GM23338 (cell line): Measurements from ENCODE around the gene CHMP6. TPM values are rescaled to one million over a fixed set of nuclear protein-coding genes. Genes with fewer than 3 reads are reported as not detected.

Source experiments
- ATAC-seq: fragments of 200-7000 bp; cut with Tn5 transposase; 3 replicates; pipeline ENCODE4 v1.9.1; 2020
- DNase-seq: peaks from one replicate; pipeline ENCODE4 v3.0.0-alpha.2; 2015; ENCODE audit warnings: low spot score
- H2AFZ ChIP-seq: fragments of 200-600 bp; sonication (generic); 2 replicates; pipeline ENCODE4 v1.8.0; 2016; ENCODE audit warnings: antibody characterized with exemption, mild to moderate bottlenecking, moderate library complexity
- H3F3A ChIP-seq: fragments of 200-600 bp; sonication (generic); replicated peaks from 2 replicates; pipeline ENCODE4 v1.8.0; 2017; ENCODE audit warnings: antibody characterized with exemption, mixed run types, low read depth
- H3K27ac ChIP-seq: fragments of 200-600 bp; sonication (generic); 2 replicates; pipeline ENCODE4 v1.6.1; 2016; ENCODE audit warnings: low read depth
- H3K27me3 ChIP-seq: fragments of 200-600 bp; sonication (generic); 2 replicates; pipeline ENCODE4 v1.8.0; 2016; ENCODE audit warnings: mild to moderate bottlenecking, mixed run types, moderate library complexity; ENCODE audit not compliant: insufficient read depth
- H3K36me3 ChIP-seq: fragments of 200-600 bp; sonication (generic); 2 replicates; pipeline ENCODE4 v1.8.0; 2016; ENCODE audit warnings: mild to moderate bottlenecking; ENCODE audit not compliant: insufficient read depth
- H3K4me1 ChIP-seq: fragments of 200-600 bp; sonication (generic); 2 replicates; pipeline ENCODE4 v1.8.0; 2016; ENCODE audit warnings: mild to moderate bottlenecking, moderate library complexity; ENCODE audit not compliant: insufficient read depth
- H3K4me2 ChIP-seq: fragments of 200-600 bp; sonication (generic); 2 replicates; pipeline ENCODE4 v1.7.1; 2017; ENCODE audit warnings: mixed run types
- H3K4me3 ChIP-seq: fragments of 200-600 bp; sonication (generic); 2 replicates; pipeline ENCODE4 v1.6.1; 2016; ENCODE audit warnings: mixed run types
- H3K79me2 ChIP-seq: fragments of 200-600 bp; sonication (generic); replicated peaks from 2 replicates; pipeline ENCODE4 v1.8.0; 2017; ENCODE audit warnings: mild to moderate bottlenecking; ENCODE audit not compliant: insufficient read depth
- H3K9me2 ChIP-seq: fragments of 200-600 bp; sonication (generic); 2 replicates; pipeline ENCODE4 v1.8.0; 2017; ENCODE audit not compliant: insufficient read depth
- H4K20me1 ChIP-seq: fragments of 200-600 bp; sonication (generic); replicated peaks from 2 replicates; pipeline ENCODE4 v1.8.0; 2017; ENCODE audit warnings: mild to moderate bottlenecking; ENCODE audit not compliant: insufficient read depth
- H3K27ac Mint-ChIP-seq: 2 replicates; pipeline ENCODE4 v1.8.0; 2020; ENCODE audit warnings: inconsistent platforms, mild to moderate bottlenecking, moderate library complexity, mixed read lengths
- H3K27me3 Mint-ChIP-seq: 3 replicates; pipeline ENCODE4 v1.8.0; 2022; ENCODE audit warnings: low read depth, mild to moderate bottlenecking, moderate library complexity, mixed read lengths, inconsistent platforms; ENCODE audit not compliant: insufficient read depth, poor library complexity
- H3K36me3 Mint-ChIP-seq: 3 replicates; pipeline ENCODE4 v1.8.0; 2021; ENCODE audit warnings: low read depth, mild to moderate bottlenecking, inconsistent platforms, moderate library complexity, mixed read lengths
- H3K4me1 Mint-ChIP-seq: 3 replicates; pipeline ENCODE4 v1.8.0; 2020; ENCODE audit warnings: mild to moderate bottlenecking, inconsistent platforms, mixed read lengths
- H3K4me3 Mint-ChIP-seq: 3 replicates; pipeline ENCODE4 v1.8.0; 2021; ENCODE audit warnings: moderate library complexity, mild to moderate bottlenecking, inconsistent platforms, mixed read lengths
- H3K9me3 Mint-ChIP-seq: 3 replicates; pipeline ENCODE4 v1.8.0; 2020; ENCODE audit warnings: moderate library complexity, mild to moderate bottlenecking, inconsistent platforms, mixed read lengths
- CREB1 ChIP-seq: fragments of 250-450 bp; sonication (Bioruptor Pico); IDR thresholded peaks from 2 replicates; pipeline ENCODE4 v1.5.0; 2020; ENCODE audit warnings: low read depth, mild to moderate bottlenecking, moderate library complexity
- EZH2 ChIP-seq: fragments of 200-600 bp; sonication (generic); IDR thresholded peaks from one replicate; pipeline ENCODE4 v1.8.0; 2017; ENCODE audit warnings: antibody characterized with exemption, mild to moderate bottlenecking, low read depth; ENCODE audit not compliant: unreplicated experiment
- EZH2phosphoT487 ChIP-seq: fragments of 200-600 bp; sonication (generic); IDR thresholded peaks from one replicate; pipeline ENCODE4 v1.8.1; 2018; ENCODE audit warnings: antibody characterized with exemption; ENCODE audit not compliant: unreplicated experiment
- JUNB ChIP-seq: IDR thresholded peaks from one replicate; pipeline ENCODE4 v1.6.1; 2016; ENCODE audit warnings: antibody characterized with exemption; ENCODE audit not compliant: unreplicated experiment
- NANOG ChIP-seq: IDR thresholded peaks from 2 replicates; pipeline ENCODE4 v1.6.1; 2016; ENCODE audit warnings: antibody characterized with exemption, borderline replicate concordance
- POLR2AphosphoS5 ChIP-seq: IDR thresholded peaks from 2 replicates; pipeline ENCODE4 v1.6.1; 2016; ENCODE audit warnings: antibody characterized with exemption, low read depth
- REST ChIP-seq: IDR thresholded peaks from one replicate; pipeline ENCODE4 v1.6.1; 2018; ENCODE audit warnings: antibody characterized with exemption; ENCODE audit not compliant: unreplicated experiment
- ZNF114 ChIP-seq: fragments of 250-450 bp; sonication (Bioruptor Pico); IDR thresholded peaks from 2 replicates; pipeline ENCODE4 v1.5.0; 2020; ENCODE audit warnings: mild to moderate bottlenecking, moderate library complexity
- ZNF331 ChIP-seq: fragments of 250-450 bp; sonication (Bioruptor Pico); IDR thresholded peaks from 2 replicates; pipeline ENCODE4 v1.5.0; 2020; ENCODE audit warnings: low read depth, mild to moderate bottlenecking, moderate library complexity
- polyA plus RNA-seq: library from polyadenylated mRNA; unstranded; fragments of >200 nt; fragmentation: Nextera tagmentation; extraction: Ambion mirVana; gene quantifications from 2 replicates; pipeline ENCODE4 v1.2.1, GENCODE V29; 2016
- total RNA-seq: library from RNA; depleted of rRNA; stranded (reverse); fragments of >200 nt; shearing (Covaris generic); gene quantifications from 2 replicates; pipeline ENCODE4 v1.2.3, GENCODE V29; 2014
- TF ChIP-seq, protein P1 (sequence below), 2 experiments: fragments of 200-600 bp in 1 of 2; sonication (generic) in 1 of 2; conservative IDR thresholded peaks; 2 replicates each; pipeline versions ENCODE4 v1.5.1 to v1.6.1; 2016 to 2017; ENCODE audit warnings: antibody characterized with exemption in 2 of 2, low read depth in 2 of 2, mild to moderate bottlenecking in 2 of 2, moderate library complexity in 1 of 2

CHMP6 gene
- total and polyA plus RNA-seq, 2 experiments from 2014 or later = 12.3 to 14.0 TPM

- Histone ChIP-seq H3K27ac (no peak overlapping the region), H3K27me3 (no peaks in the 10 kb centered on the region), H3K9me2 (no peaks in the 10 kb centered on the region), H3K79me2 (no peaks in the 10 kb centered on the region), H2AFZ (no peak overlapping the region), H3K4me2 (no peak overlapping the region), H3K4me1 (no peaks in the 10 kb centered on the region), H3K36me3 (no peaks in the 10 kb centered on the region), H3F3A (peaks cover 7% of the 10 kb centered on the region; the same call in 1 of the 2 replicates), H3K4me3 (no peak overlapping the region), H4K20me1 (no peaks in the 10 kb centered on the region)
- H3K36me3 Mint-ChIP-seq = peaks cover 11% of the 10 kb centered on the region
- peaks cover 22% of the 10 kb centered on the region for H3K27me3 Mint-ChIP-seq
- ATAC-seq (no peak), DNase-seq (no peak)
- no peak overlapping the region for H3K27ac Mint-ChIP-seq
- peaks cover 27% of the 10 kb centered on the region for H3K9me3 Mint-ChIP-seq
- H3K4me1 Mint-ChIP-seq = peaks cover 13% of the 10 kb centered on the region
- H3K4me3 Mint-ChIP-seq = no peak overlapping the region
- no peak for TF ChIP-seq JUNB
- no peak for TF ChIP-seq REST
- no peak for TF ChIP-seq ZNF331 (CRISPR knock-in tag)
Measured at GRCh38 chr17:81013642-81014041, 22.0 kb downstream of the CHMP6 start.

GRCh38 chr17:81015136-81015535 lies 23.5 kb downstream of the CHMP6 start:
- Histone ChIP-seq H2AFZ (no peak overlapping the region), H3K27ac (no peak overlapping the region), H3K4me1 (no peaks in the 10 kb centered on the region), H3K9me2 (no peaks in the 10 kb centered on the region), H3K27me3 (no peaks in the 10 kb centered on the region), H3K79me2 (no peaks in the 10 kb centered on the region), H3K4me3 (no peak overlapping the region), H3K36me3 (no peaks in the 10 kb centered on the region), H3F3A (peaks cover 7% of the 10 kb centered on the region; the same call in 1 of the 2 replicates), H4K20me1 (no peaks in the 10 kb centered on the region), H3K4me2 (no peak overlapping the region)
- TF ChIP-seq EZH2 = no peak
- no peak for TF ChIP-seq JUNB
- ATAC-seq (no peak), DNase-seq (no peak)
- no peak overlapping the region for H3K4me3 Mint-ChIP-seq
- H3K27ac Mint-ChIP-seq = no peak overlapping the region
- H3K9me3 Mint-ChIP-seq = peaks cover 25% of the 10 kb centered on the region
- H3K36me3 Mint-ChIP-seq = peaks cover 11% of the 10 kb centered on the region
- H3K27me3 Mint-ChIP-seq = peaks cover 24% of the 10 kb centered on the region
- peaks cover 13% of the 10 kb centered on the region for H3K4me1 Mint-ChIP-seq

DNA sequence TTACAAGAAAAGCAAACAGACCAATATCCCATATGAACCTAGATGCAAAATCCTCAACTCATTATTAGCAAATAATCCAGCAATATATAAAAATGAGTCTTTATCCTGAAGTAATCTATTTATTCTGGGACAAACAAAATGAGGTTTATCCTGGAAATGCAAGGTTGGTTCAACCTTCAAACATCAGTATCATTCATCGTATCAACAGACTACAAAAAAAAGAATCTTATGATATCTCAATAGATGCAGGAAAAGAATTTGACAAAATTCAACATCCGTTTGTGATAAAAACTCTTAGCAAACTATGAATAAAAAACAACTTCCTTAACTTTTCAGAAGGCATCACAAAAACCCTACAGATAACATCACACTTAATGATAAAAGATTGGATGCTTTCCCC lies 24.9 kb downstream of the CHMP6 start:
- Histone ChIP-seq H3K4me1 (no peaks in the 10 kb centered on the region; the same call in 1 of the 2 replicates), H3K4me3 (no peak overlapping the region), H3K27ac (no peak overlapping the region), H2AFZ (no peak overlapping the region), H3K9me2 (no peaks in the 10 kb centered on the region), H3K79me2 (no peaks in the 10 kb centered on the region), H3K4me2 (no peak overlapping the region), H4K20me1 (no peaks in the 10 kb centered on the region), H3F3A (peaks cover 7% of the 10 kb centered on the region; the same call in 1 of the 2 replicates), H3K27me3 (no peaks in the 10 kb centered on the region), H3K36me3 (no peaks in the 10 kb centered on the region)
- H3K27me3 Mint-ChIP-seq = peaks cover 25% of the 10 kb centered on the region
- DNase-seq (no peak), ATAC-seq (no peak)
- H3K4me1 Mint-ChIP-seq = peaks cover 13% of the 10 kb centered on the region
- H3K27ac Mint-ChIP-seq = no peak overlapping the region
- peaks cover 10% of the 10 kb centered on the region for H3K9me3 Mint-ChIP-seq
- peaks cover 8% of the 10 kb centered on the region for H3K36me3 Mint-ChIP-seq
- H3K4me3 Mint-ChIP-seq = no peak overlapping the region
- TF ChIP-seq POLR2AphosphoS5 (no peak), CREB1 (CRISPR knock-in tag) (no peak), EZH2phosphoT487 (no peak), ZNF114 (CRISPR knock-in tag) (no peak), EZH2 (no peak), NANOG (no peak), REST (no peak), JUNB (no peak)
- TF ChIP-seq, protein P1, sequence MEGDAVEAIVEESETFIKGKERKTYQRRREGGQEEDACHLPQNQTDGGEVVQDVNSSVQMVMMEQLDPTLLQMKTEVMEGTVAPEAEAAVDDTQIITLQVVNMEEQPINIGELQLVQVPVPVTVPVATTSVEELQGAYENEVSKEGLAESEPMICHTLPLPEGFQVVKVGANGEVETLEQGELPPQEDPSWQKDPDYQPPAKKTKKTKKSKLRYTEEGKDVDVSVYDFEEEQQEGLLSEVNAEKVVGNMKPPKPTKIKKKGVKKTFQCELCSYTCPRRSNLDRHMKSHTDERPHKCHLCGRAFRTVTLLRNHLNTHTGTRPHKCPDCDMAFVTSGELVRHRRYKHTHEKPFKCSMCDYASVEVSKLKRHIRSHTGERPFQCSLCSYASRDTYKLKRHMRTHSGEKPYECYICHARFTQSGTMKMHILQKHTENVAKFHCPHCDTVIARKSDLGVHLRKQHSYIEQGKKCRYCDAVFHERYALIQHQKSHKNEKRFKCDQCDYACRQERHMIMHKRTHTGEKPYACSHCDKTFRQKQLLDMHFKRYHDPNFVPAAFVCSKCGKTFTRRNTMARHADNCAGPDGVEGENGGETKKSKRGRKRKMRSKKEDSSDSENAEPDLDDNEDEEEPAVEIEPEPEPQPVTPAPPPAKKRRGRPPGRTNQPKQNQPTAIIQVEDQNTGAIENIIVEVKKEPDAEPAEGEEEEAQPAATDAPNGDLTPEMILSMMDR (conservative IDR thresholded peaks at IDR 0.05; ENCODE audit: low read depth in 2 of 2) = no peak
